Left ventricle myocardium inferior (tissue), 1 donor: Measurements from ENCODE around the gene PNLDC1. TPM values are rescaled to one million over a fixed set of nuclear protein-coding genes. Genes with fewer than 3 reads are reported as not detected.
"Not testable (repeated sequence)": the region's sequence is repeated elsewhere in the genome, so short reads cannot be mapped to it uniquely, and the experiment has no call there.

ENCODE experiments used
- DNase-seq: peaks from one replicate; pipeline ENCODE4 v3.0.0-alpha.2; 2020
- H3K27ac ChIP-seq: fragments of 200-600 bp; replicated peaks from 2 replicates; pipeline ENCODE4 v1.8.0; 2021
- H3K27me3 ChIP-seq: fragments of 200-600 bp; 2 replicates; pipeline ENCODE4 v1.8.0; 2021; ENCODE audit warnings: low read depth
- H3K36me3 ChIP-seq: fragments of 200-600 bp; 2 replicates; pipeline ENCODE4 v1.8.0; 2021
- H3K4me1 ChIP-seq: fragments of 200-600 bp; 2 replicates; pipeline ENCODE4 v1.8.0; 2021
- H3K4me3 ChIP-seq: fragments of 200-600 bp; 2 replicates; pipeline ENCODE4 v1.8.0; 2021; ENCODE audit warnings: mild to moderate bottlenecking, moderate library complexity
- H3K9me3 ChIP-seq: fragments of 200-600 bp; replicated peaks from 2 replicates; pipeline ENCODE4 v1.8.0; 2021
- intact Hi-C: fragments of 100-400 bp; cut with micrococcal nuclease; formaldehyde crosslinking; loops from one replicate; pipeline ENCODE4 v1.11.0; 2022
- total RNA-seq: library from RNA; stranded (reverse); fragmentation: NEBNext Ultra II Directional; extraction: Animal tissue kit (Norgen Biotek cat#: 25700); gene quantifications from one replicate; pipeline ENCODE4 v1.2.1, GENCODE V29; 2021
- TF ChIP-seq, protein P1 (sequence below): fragments of 200-600 bp; IDR thresholded peaks from 2 replicates; pipeline ENCODE4 v1.8.0; 2021; ENCODE audit warnings: antibody characterized with exemption, mild to moderate bottlenecking, borderline replicate concordance
- donor health status: DM: no; HTN: yes; CAD: no; lungs with severe emphysema.

PNLDC1 gene
- total RNA-seq, 1 donor from 2014 or later, result 0.33 TPM

DNA sequence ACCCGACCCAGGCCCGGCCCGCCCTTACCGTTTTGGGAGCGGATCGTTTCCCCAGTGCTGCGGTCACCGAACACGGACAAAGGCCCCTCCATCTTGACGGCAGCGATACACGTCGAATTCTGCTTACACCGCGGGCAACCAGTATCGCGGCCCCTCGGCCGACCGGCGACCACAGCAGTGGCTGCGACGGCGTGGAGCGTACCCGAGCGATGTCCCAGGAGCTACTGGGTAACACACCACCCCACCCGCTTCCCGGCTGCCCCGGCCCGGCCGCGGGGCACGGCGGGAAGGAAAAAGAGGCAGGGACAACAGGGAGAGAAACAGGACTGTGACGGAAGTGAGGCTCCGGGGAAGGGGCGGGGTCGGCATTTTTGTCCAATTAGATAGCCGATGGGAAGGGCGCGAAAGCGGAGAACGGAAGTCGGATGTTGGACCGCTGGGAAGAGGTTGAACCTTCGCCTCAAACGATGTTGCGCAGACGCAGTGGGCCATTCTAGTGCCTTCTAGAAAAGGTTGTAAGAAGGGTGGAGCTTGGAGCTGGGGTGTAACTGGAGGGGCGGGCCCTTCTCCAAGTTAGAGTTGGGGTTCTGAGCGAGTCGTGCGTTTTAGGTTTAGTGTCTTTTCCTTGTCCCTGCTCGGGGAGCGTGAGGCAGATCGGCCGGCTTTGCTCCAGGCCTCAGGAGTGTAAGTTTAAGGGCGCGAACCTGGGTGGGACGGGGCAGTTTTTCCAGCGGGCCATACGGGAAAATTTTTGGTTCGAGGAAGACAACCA is 10.5 kb upstream of the PNLDC1 start, which contains the start of gene TCP1:
Gene TCP1 (minus strand): TSS at position 226 of the 772 bp plus-strand sequence. CDS start 134 bp downstream, at position 92.
- peak within 1 kb of the TSS; percentile 89 for H3K4me3 ChIP-seq
- TF ChIP-seq, protein P1, sequence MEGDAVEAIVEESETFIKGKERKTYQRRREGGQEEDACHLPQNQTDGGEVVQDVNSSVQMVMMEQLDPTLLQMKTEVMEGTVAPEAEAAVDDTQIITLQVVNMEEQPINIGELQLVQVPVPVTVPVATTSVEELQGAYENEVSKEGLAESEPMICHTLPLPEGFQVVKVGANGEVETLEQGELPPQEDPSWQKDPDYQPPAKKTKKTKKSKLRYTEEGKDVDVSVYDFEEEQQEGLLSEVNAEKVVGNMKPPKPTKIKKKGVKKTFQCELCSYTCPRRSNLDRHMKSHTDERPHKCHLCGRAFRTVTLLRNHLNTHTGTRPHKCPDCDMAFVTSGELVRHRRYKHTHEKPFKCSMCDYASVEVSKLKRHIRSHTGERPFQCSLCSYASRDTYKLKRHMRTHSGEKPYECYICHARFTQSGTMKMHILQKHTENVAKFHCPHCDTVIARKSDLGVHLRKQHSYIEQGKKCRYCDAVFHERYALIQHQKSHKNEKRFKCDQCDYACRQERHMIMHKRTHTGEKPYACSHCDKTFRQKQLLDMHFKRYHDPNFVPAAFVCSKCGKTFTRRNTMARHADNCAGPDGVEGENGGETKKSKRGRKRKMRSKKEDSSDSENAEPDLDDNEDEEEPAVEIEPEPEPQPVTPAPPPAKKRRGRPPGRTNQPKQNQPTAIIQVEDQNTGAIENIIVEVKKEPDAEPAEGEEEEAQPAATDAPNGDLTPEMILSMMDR, result no peak
- intact Hi-C loops, result no loop called here
- H3K4me1 ChIP-seq, result peaks cover 77% of the 10 kb centered on the region
- peaks cover 58% of the 10 kb centered on the region for H3K36me3 ChIP-seq
- H3K27me3 ChIP-seq, result no peaks in the 10 kb centered on the region
- peak within 1 kb of the TSS; percentile 99 for H3K27ac ChIP-seq
- DNase-seq, result peak; percentile 100
- H3K9me3 ChIP-seq, result no peaks in the 10 kb centered on the region

DNA sequence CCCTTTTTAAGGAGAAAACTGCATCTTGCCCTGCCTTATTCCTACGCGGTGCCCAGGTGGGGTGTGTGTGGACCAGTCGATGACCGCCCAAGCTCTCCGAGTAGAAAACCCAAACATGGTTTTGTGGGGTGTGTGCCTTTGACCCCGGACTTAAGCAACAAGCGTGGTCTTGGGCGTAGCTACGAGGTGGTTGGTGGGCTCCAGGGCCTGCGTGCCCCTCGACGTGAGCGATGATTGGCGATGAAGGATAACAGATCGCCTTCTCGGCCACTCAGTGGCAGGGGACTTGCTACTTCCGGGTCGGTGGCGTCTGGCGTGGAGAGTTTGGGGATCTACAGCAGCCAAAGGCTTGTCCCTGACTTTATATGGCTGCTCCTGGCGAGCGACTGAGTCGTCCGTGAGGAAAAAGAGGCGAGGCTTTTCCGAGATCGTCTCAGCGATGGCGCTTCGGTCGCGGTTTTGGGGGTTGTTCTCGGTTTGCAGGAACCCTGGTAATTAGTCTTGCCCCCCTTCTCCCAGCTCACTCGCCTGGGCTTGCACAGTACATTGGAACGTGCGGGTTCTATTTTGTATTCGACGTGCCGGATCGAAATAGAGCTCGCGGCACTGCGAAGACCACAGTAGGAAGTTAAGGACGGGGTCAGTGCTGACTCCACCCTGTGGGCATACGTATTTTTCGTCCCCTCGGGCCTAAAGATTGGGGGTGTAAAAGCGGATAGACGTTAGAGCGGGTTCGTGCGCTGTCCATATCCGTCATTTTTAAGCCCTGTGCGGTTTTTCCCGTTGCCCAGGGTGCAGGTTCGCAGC is 9.7 kb upstream of the PNLDC1 start, which contains the start of gene MRPL18:
Gene MRPL18 (plus strand): TSS at position 319 of the 807 bp plus-strand sequence. CDS start 121 bp downstream, at position 440.
- peaks cover 81% of the 10 kb centered on the region for H3K4me1 ChIP-seq
- H3K27ac ChIP-seq, result peak within 1 kb of the TSS; percentile 99
- H3K4me3 ChIP-seq, result peak within 1 kb of the TSS; percentile 89
- DNase-seq, result peak; percentile 93
- no peaks in the 10 kb centered on the region for H3K27me3 ChIP-seq
- intact Hi-C loops, result no loop called here
- TF ChIP-seq, protein P1, result no peak
- peaks cover 50% of the 10 kb centered on the region for H3K36me3 ChIP-seq
- no peaks in the 10 kb centered on the region for H3K9me3 ChIP-seq

DNA sequence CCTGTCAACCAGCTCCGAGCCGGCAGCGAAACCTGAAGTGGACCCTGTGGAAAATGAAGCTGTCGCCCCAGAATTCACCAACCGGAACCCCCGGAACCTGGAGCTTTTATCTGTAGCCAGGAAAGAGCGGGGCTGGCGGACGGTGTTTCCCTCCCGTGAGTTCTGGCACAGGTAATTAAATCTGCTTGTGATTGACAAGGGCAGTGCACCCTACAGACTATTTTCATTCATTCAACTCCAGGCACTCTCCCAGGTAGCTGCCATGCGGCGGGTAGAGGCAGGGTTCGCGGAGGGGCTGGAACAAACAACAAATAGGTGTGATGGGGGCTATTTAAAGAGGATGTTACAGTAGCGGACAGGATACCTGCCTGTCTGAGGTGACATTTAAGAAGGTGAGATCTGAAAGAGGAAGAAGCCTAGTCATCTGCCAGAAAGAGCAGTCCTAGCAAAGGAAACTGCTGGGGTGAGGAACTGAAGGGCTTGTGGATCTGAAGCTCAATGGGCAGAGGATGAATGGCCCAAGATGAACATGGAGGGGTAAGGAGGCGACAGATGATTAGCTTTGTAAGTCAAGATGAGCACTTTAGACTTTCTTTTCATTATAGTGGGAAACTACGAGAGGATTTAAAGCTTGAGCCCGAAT is 9.0 kb upstream of the PNLDC1 start:
- peaks cover 83% of the 10 kb centered on the region for H3K4me1 ChIP-seq
- intact Hi-C loops, result no loop called here
- H3K9me3 ChIP-seq, result no peaks in the 10 kb centered on the region
- no peaks in the 10 kb centered on the region for H3K27me3 ChIP-seq
- TF ChIP-seq, protein P1, result no peak
- no peak for DNase-seq
- peak overlapping the region; percentile 89 for H3K4me3 ChIP-seq
- H3K27ac ChIP-seq, result peak overlapping the region; percentile 99
- peaks cover 48% of the 10 kb centered on the region for H3K36me3 ChIP-seq

DNA sequence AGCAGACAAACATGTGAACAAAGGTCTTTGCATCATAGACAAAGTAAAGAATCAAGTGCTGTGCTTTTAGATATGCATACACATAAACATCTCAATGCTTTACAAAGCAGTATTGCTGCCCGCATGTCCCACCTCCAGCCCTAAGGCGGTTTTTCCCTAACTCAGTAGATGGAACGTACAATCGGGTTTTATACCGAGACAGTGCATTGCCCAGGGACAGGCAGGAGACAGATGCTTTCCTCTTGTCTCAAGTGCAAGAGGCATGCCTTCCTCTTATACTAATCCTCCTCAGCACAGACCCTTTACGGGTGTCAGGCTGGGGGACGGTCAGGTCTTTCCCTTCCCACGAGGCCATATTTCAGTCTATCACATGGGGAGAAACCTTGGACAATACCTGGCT is 5.1 kb upstream of the PNLDC1 start:
- H3K9me3 ChIP-seq, DNase-seq, H3K4me3 ChIP-seq, H3K27ac ChIP-seq, intact Hi-C loops, H3K27me3 ChIP-seq: not testable (repeated sequence)
- Histone ChIP-seq H3K36me3 (peaks cover 68% of the 10 kb centered on the region), H3K4me1 (peaks cover 53% of the 10 kb centered on the region)

DNA sequence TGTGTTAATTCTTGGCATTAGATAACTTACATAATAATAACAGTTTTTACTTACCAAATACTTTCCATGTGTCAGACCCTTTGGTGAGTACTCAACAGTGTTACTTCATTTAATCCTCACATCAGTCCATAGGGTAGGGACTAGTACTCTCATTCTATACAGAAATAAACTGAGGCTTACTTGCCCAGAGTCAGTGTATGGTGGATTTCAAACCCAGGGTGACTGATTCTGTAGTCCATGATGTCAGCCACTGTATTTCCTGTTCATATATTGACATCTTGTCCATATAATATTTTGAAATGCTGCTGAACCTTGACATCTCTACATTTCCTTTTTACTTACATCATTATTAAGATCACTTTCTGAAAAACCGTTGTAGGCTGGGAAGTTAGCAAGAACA is 2.5 kb upstream of the PNLDC1 start:
- Histone ChIP-seq H3K27me3 (no peaks in the 10 kb centered on the region), H3K27ac (no peak overlapping the region), H3K9me3 (no peaks in the 10 kb centered on the region), H3K36me3 (peaks cover 60% of the 10 kb centered on the region), H3K4me3 (no peak overlapping the region), H3K4me1 (peaks cover 30% of the 10 kb centered on the region)
- TF ChIP-seq, protein P1, result no peak
- no peak for DNase-seq
- intact Hi-C loops, result no loop called here
